Iris pigment epithelial cell (primary cell): Measurements from ENCODE around the gene FPR1.
A peak's percentile ranks its signal among the peaks of the same experiment; 100 is the strongest.

Experiments used
- DNase-seq: peaks from one replicate; pipeline ENCODE4 v3.0.0-alpha.2; 2011; ENCODE audit warnings: low read depth

The FPR1 gene

GRCh38 chr19:51704626-51705025 is 47.1 kb downstream of the FPR1 start:
- DNase-seq, result no peak

- DNase-seq, result peak; percentile 95
These were observed 47.8 kb downstream of the FPR1 start for GRCh38 chr19:51703575-51704515.

DNA sequence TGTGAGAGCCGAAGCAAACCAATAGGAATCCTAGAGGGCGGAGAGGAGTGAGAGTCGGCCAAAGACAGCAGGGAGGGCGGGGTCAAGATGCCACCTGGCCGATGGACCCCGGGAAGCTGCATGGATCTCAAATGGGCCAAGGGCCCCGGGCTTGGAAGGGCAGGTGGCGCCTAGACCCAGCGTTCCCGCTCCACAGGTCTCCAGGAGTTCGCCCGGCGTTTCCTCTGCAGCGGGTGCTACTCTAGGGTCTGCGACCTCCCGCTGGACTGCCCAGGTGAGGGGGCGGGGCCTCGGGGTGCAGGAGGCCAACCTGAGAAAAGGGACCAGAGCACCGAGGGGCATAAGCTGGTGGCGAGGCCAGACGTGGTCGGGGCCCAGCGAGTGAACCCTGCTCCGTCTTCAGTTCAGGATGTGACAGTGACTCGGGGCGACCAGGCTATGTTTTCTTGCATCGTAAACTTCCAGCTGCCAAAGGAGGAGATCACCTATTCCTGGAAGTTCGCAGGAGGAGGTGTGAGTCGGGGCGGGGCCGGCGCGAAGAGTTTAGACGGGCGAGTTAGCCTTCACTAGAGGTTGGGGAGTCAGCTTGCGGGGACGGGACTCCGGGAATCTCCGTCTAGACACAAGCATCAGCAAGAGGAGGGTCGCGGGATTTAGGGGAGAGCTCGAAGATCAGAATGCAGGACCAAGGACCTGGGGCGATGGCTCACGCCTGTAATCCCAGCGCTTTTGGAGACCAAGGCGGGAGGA is 48.7 kb downstream of the FPR1 start:
- DNase-seq, result no peak

- DNase-seq, result peak; percentile 65
These were observed 49.4 kb downstream of the FPR1 start for GRCh38 chr19:51702103-51702824.

DNA sequence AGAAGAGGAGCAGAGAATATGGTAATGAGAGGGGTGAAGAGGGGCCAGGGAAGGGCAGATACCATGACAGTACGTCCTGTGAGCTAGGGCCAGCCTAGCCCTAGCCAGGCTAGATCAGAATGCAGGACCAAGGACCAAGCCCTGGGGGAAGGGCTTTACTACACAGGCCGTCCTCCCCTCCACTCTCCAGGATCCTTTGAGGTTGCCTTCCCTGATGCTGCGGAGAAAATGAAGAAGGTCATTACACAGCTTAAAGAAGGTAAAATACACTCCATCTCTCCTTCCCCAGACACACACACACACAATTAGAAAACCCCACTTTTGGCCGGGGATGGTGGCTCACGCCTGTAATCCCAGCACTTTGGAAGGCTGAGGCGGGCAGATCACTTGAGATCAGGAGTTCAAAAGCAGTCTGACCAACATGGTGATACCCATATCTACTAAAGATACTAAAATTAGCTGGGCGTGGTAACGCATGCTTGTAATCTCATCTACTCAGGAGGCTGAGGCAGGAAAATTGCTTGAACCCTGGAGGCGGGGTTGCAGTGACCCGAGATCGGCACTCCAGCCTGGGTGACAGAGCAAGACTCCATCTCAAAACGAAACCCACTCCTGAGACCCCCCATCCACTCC is 50.1 kb downstream of the FPR1 start:
- no peak for DNase-seq

- DNase-seq, result no peak
These were observed 52.5 kb downstream of the FPR1 start for GRCh38 chr19:51699170-51699569.

- peak; percentile 67 for DNase-seq
These were observed 53.4 kb downstream of the FPR1 start for GRCh38 chr19:51698296-51698695.

DNA sequence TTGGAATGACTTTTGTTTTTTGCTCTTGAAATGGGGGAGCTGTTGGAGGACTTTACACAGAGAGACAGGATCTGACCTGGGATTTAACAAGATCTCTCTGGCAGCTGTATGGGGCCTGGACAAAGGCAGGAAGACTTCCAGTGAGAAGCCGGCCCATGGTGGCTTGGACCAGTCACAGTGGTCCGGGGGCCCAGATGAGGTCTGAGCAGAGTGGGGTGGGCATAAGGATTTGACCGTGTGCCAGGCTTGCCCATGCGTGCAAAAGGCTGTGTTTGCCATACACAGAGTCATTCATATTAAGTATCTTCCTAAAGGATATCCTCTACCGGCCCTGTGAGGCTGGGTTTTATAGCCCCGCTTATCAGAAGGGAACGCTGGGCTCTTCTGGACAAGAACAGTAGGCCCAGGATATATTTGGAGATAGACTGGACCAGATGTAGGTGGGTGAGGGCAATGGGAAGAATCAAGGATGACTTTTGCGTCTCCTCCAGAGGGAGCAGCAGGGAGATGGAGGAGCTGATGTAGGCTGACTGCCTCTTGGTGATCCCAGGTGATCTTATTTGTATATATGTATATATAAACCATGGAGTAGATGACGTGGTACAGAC is 54.4 kb downstream of the FPR1 start:
- DNase-seq, result no peak

DNA sequence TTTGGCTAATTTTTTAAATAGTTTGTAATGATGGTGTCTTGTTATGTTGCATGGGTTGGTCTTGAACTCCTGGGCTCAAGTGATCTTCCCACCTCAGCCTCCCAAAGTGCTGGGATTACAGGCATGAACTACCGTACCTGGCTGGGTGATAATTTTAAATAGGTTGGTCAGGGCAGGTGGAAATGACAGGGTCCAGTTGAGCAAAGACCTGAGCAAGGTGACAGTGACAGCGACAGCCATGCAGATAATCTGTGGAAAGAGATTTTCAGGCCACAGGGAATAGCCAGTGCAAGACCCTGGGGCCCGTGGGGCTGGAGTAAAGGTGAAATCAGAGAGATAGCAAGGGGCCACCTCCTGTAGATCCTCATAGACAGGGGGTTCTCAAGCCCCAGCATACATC is 55.1 kb downstream of the FPR1 start:
- DNase-seq, result no peak
